Adrenal gland (tissue), 5 donors: ENCODE results near the gene CACNA1H.

ENCODE experiments used
- CTCF ChIP-seq, 6 experiments: fragments of 450-650 bp in 4 of 6; fragments of 200-600 bp in 2 of 6; sonication (generic) in 1 of 6; IDR thresholded peaks; 1 replicate in 5 of 6; 2 replicates in 1 of 6; pipeline versions ENCODE4 v1.5.1 to v1.8.0; 2016 to 2021; ENCODE audit warnings: antibody characterized with exemption in 6 of 6, mild to moderate bottlenecking in 2 of 6, moderate library complexity in 1 of 6
- POLR2A ChIP-seq, 2 donors: fragments of 450-650 bp; IDR thresholded peaks; one replicate each; pipeline ENCODE4 v1.6.1; 2017; ENCODE audit warnings: antibody characterized with exemption in 2 of 2, mild to moderate bottlenecking in 2 of 2, moderate library complexity in 1 of 2
- donor health status: DM: no; HTN: no; CAD: no.

- TF ChIP-seq CTCF (IDR thresholded peaks at IDR 0.05) (no peak), POLR2A (IDR thresholded peaks at IDR 0.05) (no peak)
These were observed 32.9 kb upstream of the CACNA1H start for GRCh38 chr16:1119766-1120576.
